Ascending aorta (tissue), 2 donors: ENCODE data around the gene HINT3. TPM values are rescaled to one million over a fixed set of nuclear protein-coding genes. Genes with fewer than 3 reads are reported as not detected.

ENCODE experiments used
- DNase-seq, 2 donors: peaks; one replicate each; pipeline ENCODE4 v3.0.0-alpha.2; 2019; ENCODE audit warnings: low spot score in 2 of 2
- H3K27ac ChIP-seq, 2 donors: fragments of 200-600 bp; sonication (generic); one replicate each; pipeline ENCODE4 v1.5.1; 2016 to 2017; ENCODE audit warnings: mild to moderate bottlenecking in 1 of 2
- H3K27me3 ChIP-seq: fragments of 200-600 bp; sonication (generic); one replicate; pipeline ENCODE4 v1.5.1; 2017
- H3K36me3 ChIP-seq, 2 donors: fragments of 200-600 bp; sonication (generic); one replicate each; pipeline ENCODE4 v1.5.1; 2016
- H3K4me1 ChIP-seq, 2 donors: fragments of 200-600 bp; sonication (generic); one replicate each; pipeline ENCODE4 v1.5.1; 2016 to 2017; ENCODE audit warnings: mild to moderate bottlenecking in 1 of 2
- H3K4me3 ChIP-seq, 2 donors: fragments of 200-600 bp; sonication (generic); one replicate each; pipeline ENCODE4 v1.5.1; 2016 to 2017; ENCODE audit warnings: mild to moderate bottlenecking in 1 of 2
- H3K9me3 ChIP-seq, 2 donors: fragments of 200-600 bp; sonication (generic); one replicate each; pipeline ENCODE4 v1.5.1; 2016
- CTCF ChIP-seq, 3 experiments: fragments of 200-600 bp in 2 of 3; fragments of 450-650 bp in 1 of 3; sonication (generic) in 2 of 3; IDR thresholded peaks; one replicate each; pipeline ENCODE4 v1.5.1; 2016 to 2019; ENCODE audit warnings: antibody characterized with exemption in 3 of 3, mild to moderate bottlenecking in 1 of 3, moderate library complexity in 1 of 3
- intact Hi-C: fragments of 100-400 bp; cut with DNase I; formaldehyde crosslinking; loops from one replicate; pipeline ENCODE4 v1.15.1; 2023
- total RNA-seq: library from RNA; depleted of rRNA; stranded (reverse); fragments of >200 nt; gene quantifications from one replicate; pipeline ENCODE4 v1.1.0, GENCODE V29; 2016

Gene HINT3
- total RNA-seq, 1 donor from 2014 or later: 5.2 TPM

GRCh38 chr6:125957845-125958244 is 1.3 kb downstream of the HINT3 start:
- Histone ChIP-seq H3K36me3 (no peaks in the 10 kb centered on the region), H3K27ac (peak overlapping the region; percentile 79 to 93), H3K4me3 (peak overlapping the region; percentile 87 to 91), H3K9me3 (no peaks in the 10 kb centered on the region), H3K27me3 (no peaks in the 10 kb centered on the region), H3K4me1 (peaks cover 0 to 10% of the 10 kb centered on the region in 2 donors)
- no peak for DNase-seq
- intact Hi-C loops: loop anchor here (2.0 to 10.0 kb wide), 3 partner anchors 177 to 647 kb away; no protein-coding TSS in a partner anchor
- no peak for TF ChIP-seq CTCF (IDR thresholded peaks at IDR 0.05)

GRCh38 chr6:125959041-125959440 is 2.5 kb downstream of the HINT3 start:
- H3K9me3 ChIP-seq: no peaks in the 10 kb centered on the region
- TF ChIP-seq CTCF (IDR thresholded peaks at IDR 0.05): no peak
- H3K27me3 ChIP-seq: no peaks in the 10 kb centered on the region
- peaks cover 0 to 12% of the 10 kb centered on the region in 2 donors for H3K4me1 ChIP-seq
- no peaks in the 10 kb centered on the region for H3K36me3 ChIP-seq
- H3K27ac ChIP-seq: no peak overlapping the region
- DNase-seq: no peak
- intact Hi-C loops: loop anchor here (10.0 kb wide), 1 partner anchor 514 kb away; no protein-coding TSS in a partner anchor
- H3K4me3 ChIP-seq: no peak overlapping the region

- Histone ChIP-seq H3K9me3 (no peaks in the 10 kb centered on the region), H3K27ac (no peak overlapping the region), H3K4me1 (peaks cover 0 to 12% of the 10 kb centered on the region in 2 donors), H3K36me3 (no peaks in the 10 kb centered on the region), H3K27me3 (no peaks in the 10 kb centered on the region), H3K4me3 (no peak overlapping the region)
- no peak for DNase-seq
- no peak for TF ChIP-seq CTCF (IDR thresholded peaks at IDR 0.05)
- intact Hi-C loops: no loop called here
Measured at GRCh38 chr6:125961117-125961516, 4.5 kb downstream of the HINT3 start.

GRCh38 chr6:125962900-125963497 is 6.4 kb downstream of the HINT3 start:
- Histone ChIP-seq H3K4me1 (peaks cover 0 to 12% of the 10 kb centered on the region in 2 donors), H3K27me3 (no peaks in the 10 kb centered on the region), H3K4me3 (no peak overlapping the region), H3K9me3 (no peaks in the 10 kb centered on the region), H3K27ac (no peak overlapping the region), H3K36me3 (peaks cover 0 to 7% of the 10 kb centered on the region in 2 donors)
- no peak for DNase-seq
- intact Hi-C loops: no loop called here
- no peak for TF ChIP-seq CTCF (IDR thresholded peaks at IDR 0.05)

GRCh38 chr6:125963817-125964216 is 7.2 kb downstream of the HINT3 start:
- intact Hi-C loops: no loop called here
- Histone ChIP-seq H3K27ac (no peak overlapping the region), H3K4me1 (peaks cover 0 to 7% of the 10 kb centered on the region in 2 donors), H3K4me3 (no peak overlapping the region), H3K9me3 (no peaks in the 10 kb centered on the region), H3K36me3 (peaks cover 0 to 14% of the 10 kb centered on the region in 2 donors), H3K27me3 (no peaks in the 10 kb centered on the region)
- no peak for TF ChIP-seq CTCF (IDR thresholded peaks at IDR 0.05)
- DNase-seq: no peak
